WTC11 (cell line): ENCODE measurements around the gene RPTOR. TPM values are rescaled to one million over a fixed set of nuclear protein-coding genes. Genes with fewer than 3 reads are reported as not detected.

Experiments
- ATAC-seq: fragments of 200-7000 bp; cut with Tn5 transposase; 2 replicates; pipeline ENCODE4 v1.10.0; 2021; ENCODE audit warnings: mild to moderate bottlenecking, moderate library complexity
- CTCF ChIA-PET: fragments of 300-600 bp; sonication (Branson Sonifier 250); formaldehyde crosslinking; loops from one replicate; lab custom pipeline; 2021; ENCODE audit warnings: antibody characterized with exemption; lab: Charles Lee
- POLR2A ChIA-PET: fragments of 350-600 bp; sonication (Branson Sonifier 250); formaldehyde crosslinking; loops from one replicate; lab custom pipeline; 2021; ENCODE audit warnings: antibody characterized with exemption; lab: Charles Lee
- DNase-seq: peaks from one replicate; pipeline ENCODE4 v3.0.0; 2021; ENCODE audit warnings: low spot score
- H3K27ac Mint-ChIP-seq: 2 replicates; pipeline ENCODE4 v1.8.0; 2021; ENCODE audit warnings: mixed read lengths
- H3K27me3 Mint-ChIP-seq: 2 replicates; pipeline ENCODE4 v1.8.0; 2021; ENCODE audit warnings: low read depth, mild to moderate bottlenecking, moderate library complexity, mixed read lengths
- H3K36me3 Mint-ChIP-seq: 2 replicates; pipeline ENCODE4 v1.8.0; 2021; ENCODE audit warnings: mixed read lengths
- H3K4me1 Mint-ChIP-seq: 2 replicates; pipeline ENCODE4 v1.8.0; 2022; ENCODE audit warnings: mixed read lengths
- H3K4me3 Mint-ChIP-seq: 2 replicates; pipeline ENCODE4 v1.8.0; 2021; ENCODE audit warnings: mild to moderate bottlenecking, moderate library complexity, mixed read lengths
- H3K9me3 Mint-ChIP-seq: 2 replicates; pipeline ENCODE4 v1.8.0; 2021; ENCODE audit warnings: mixed read lengths
- ATF1 ChIP-seq: sonication (generic); formaldehyde crosslinking; IDR thresholded peaks from 2 replicates; pipeline ENCODE4 v1.8.1; 2023; ENCODE audit warnings: mild to moderate bottlenecking, moderate library complexity, missing genetic modification reagents
- GTF2I ChIP-seq: fragments of 250-450 bp; sonication (Bioruptor Pico); conservative IDR thresholded peaks from 2 replicates; pipeline ENCODE4 v1.4.0; 2021; ENCODE audit warnings: mild to moderate bottlenecking
- PRRX2 ChIP-seq: fragments of 250-450 bp; sonication (Bioruptor Pico); IDR thresholded peaks from 2 replicates; pipeline ENCODE4 v1.8.0; 2021; ENCODE audit warnings: mild to moderate bottlenecking
- TEAD1 ChIP-seq: sonication (generic); formaldehyde crosslinking; IDR thresholded peaks from 2 replicates; pipeline ENCODE4 v1.8.0; 2022; ENCODE audit warnings: mild to moderate bottlenecking, missing genetic modification reagents
- TEAD4 ChIP-seq: sonication (generic); formaldehyde crosslinking; IDR thresholded peaks from 2 replicates; pipeline ENCODE4 v1.8.0; 2022; ENCODE audit warnings: mild to moderate bottlenecking, missing genetic modification reagents
- TP53 ChIP-seq: sonication (generic); formaldehyde crosslinking; IDR thresholded peaks from 2 replicates; pipeline ENCODE4 v1.8.1; 2023; ENCODE audit warnings: mild to moderate bottlenecking, missing genetic modification reagents
- ZBTB21 ChIP-seq: sonication (generic); formaldehyde crosslinking; IDR thresholded peaks from 2 replicates; pipeline ENCODE4 v1.8.1; 2023; ENCODE audit warnings: mild to moderate bottlenecking, missing genetic modification reagents, borderline replicate concordance
- total RNA-seq: library from RNA; stranded (reverse); gene quantifications from 3 replicates; pipeline ENCODE4 v1.2.3, GENCODE V29; 2021
- TF ChIP-seq, protein P1 (sequence below): sonication (generic); formaldehyde crosslinking; IDR thresholded peaks from 2 replicates; pipeline ENCODE4 v1.8.1; 2022; ENCODE audit warnings: missing genetic modification reagents, borderline replicate concordance
- TF ChIP-seq, protein P2 (sequence below): sonication (generic); formaldehyde crosslinking; IDR thresholded peaks from 2 replicates; pipeline ENCODE4 v1.8.0; 2022; ENCODE audit warnings: missing genetic modification reagents
- TF ChIP-seq, protein P3 (sequence below): fragments of 250-450 bp; sonication (Bioruptor Pico); IDR thresholded peaks from 2 replicates; pipeline ENCODE4 v1.9.0; 2021; ENCODE audit warnings: mild to moderate bottlenecking
- TF ChIP-seq, protein P4 (sequence below): sonication (generic); formaldehyde crosslinking; IDR thresholded peaks from 2 replicates; pipeline ENCODE4 v1.8.0; 2023; ENCODE audit warnings: missing genetic modification reagents, mild to moderate bottlenecking, borderline replicate concordance
- TF ChIP-seq, protein P5 (sequence below): fragments of 250-450 bp; sonication (Bioruptor Pico); IDR thresholded peaks from 2 replicates; pipeline ENCODE4 v1.9.0; 2021; ENCODE audit warnings: mild to moderate bottlenecking, borderline replicate concordance
- TF ChIP-seq, protein P6 (sequence below): sonication (generic); formaldehyde crosslinking; conservative IDR thresholded peaks from 2 replicates; pipeline ENCODE4 v1.8.1; 2023; ENCODE audit warnings: mild to moderate bottlenecking, low read depth, missing genetic modification reagents, moderate library complexity

The RPTOR gene
- total RNA-seq, 1 experiment from 2014 or later, result 41.0 TPM

DNA sequence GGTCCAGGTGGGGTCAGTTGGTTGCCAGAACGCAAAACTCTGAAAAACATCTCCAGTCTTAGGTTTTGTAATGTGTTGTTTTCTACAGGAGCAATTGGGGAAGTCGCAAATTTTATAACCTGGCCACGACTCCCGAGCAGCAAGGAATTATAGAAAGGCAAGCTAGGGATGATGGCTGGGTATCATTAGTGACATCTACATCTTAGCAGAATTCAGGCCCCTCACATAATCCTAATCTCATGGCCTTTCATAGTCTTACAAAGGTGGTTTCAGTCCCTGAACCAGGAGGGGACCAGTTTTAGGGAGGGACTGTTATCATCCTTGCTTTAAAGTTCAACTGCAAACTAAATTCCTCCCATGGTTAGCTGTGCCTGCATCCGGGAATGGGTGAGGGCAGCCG lies 117.9 kb downstream of the RPTOR start:
- Mint-ChIP-seq H3K9me3 (no peaks in the 10 kb centered on the region), H3K27ac (peak overlapping the region; percentile 66; the same call in 1 of the 2 replicates), H3K36me3 (no peaks in the 10 kb centered on the region), H3K4me1 (peaks cover 55% of the 10 kb centered on the region), H3K27me3 (no peaks in the 10 kb centered on the region), H3K4me3 (no peak overlapping the region)
- POLR2A ChIA-PET, result no interaction called here
- ATAC-seq (no peak), DNase-seq (no peak)
- CTCF ChIA-PET, result no interaction called here
- TF ChIP-seq, protein P1, sequence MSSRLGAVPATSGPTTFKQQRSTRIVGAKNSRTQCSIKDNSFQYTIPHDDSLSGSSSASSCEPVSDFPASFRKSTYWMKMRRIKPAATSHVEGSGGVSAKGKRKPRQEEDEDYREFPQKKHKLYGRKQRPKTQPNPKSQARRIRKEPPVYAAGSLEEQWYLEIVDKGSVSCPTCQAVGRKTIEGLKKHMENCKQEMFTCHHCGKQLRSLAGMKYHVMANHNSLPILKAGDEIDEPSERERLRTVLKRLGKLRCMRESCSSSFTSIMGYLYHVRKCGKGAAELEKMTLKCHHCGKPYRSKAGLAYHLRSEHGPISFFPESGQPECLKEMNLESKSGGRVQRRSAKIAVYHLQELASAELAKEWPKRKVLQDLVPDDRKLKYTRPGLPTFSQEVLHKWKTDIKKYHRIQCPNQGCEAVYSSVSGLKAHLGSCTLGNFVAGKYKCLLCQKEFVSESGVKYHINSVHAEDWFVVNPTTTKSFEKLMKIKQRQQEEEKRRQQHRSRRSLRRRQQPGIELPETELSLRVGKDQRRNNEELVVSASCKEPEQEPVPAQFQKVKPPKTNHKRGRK, result no peak
- TF ChIP-seq, protein P2, sequence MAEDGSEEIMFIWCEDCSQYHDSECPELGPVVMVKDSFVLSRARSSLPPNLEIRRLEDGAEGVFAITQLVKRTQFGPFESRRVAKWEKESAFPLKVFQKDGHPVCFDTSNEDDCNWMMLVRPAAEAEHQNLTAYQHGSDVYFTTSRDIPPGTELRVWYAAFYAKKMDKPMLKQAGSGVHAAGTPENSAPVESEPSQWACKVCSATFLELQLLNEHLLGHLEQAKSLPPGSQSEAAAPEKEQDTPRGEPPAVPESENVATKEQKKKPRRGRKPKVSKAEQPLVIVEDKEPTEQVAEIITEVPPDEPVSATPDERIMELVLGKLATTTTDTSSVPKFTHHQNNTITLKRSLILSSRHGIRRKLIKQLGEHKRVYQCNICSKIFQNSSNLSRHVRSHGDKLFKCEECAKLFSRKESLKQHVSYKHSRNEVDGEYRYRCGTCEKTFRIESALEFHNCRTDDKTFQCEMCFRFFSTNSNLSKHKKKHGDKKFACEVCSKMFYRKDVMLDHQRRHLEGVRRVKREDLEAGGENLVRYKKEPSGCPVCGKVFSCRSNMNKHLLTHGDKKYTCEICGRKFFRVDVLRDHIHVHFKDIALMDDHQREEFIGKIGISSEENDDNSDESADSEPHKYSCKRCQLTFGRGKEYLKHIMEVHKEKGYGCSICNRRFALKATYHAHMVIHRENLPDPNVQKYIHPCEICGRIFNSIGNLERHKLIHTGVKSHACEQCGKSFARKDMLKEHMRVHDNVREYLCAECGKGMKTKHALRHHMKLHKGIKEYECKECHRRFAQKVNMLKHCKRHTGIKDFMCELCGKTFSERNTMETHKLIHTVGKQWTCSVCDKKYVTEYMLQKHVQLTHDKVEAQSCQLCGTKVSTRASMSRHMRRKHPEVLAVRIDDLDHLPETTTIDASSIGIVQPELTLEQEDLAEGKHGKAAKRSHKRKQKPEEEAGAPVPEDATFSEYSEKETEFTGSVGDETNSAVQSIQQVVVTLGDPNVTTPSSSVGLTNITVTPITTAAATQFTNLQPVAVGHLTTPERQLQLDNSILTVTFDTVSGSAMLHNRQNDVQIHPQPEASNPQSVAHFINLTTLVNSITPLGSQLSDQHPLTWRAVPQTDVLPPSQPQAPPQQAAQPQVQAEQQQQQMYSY (CRISPR knock-in tag), result no peak
- TF ChIP-seq, protein P3, sequence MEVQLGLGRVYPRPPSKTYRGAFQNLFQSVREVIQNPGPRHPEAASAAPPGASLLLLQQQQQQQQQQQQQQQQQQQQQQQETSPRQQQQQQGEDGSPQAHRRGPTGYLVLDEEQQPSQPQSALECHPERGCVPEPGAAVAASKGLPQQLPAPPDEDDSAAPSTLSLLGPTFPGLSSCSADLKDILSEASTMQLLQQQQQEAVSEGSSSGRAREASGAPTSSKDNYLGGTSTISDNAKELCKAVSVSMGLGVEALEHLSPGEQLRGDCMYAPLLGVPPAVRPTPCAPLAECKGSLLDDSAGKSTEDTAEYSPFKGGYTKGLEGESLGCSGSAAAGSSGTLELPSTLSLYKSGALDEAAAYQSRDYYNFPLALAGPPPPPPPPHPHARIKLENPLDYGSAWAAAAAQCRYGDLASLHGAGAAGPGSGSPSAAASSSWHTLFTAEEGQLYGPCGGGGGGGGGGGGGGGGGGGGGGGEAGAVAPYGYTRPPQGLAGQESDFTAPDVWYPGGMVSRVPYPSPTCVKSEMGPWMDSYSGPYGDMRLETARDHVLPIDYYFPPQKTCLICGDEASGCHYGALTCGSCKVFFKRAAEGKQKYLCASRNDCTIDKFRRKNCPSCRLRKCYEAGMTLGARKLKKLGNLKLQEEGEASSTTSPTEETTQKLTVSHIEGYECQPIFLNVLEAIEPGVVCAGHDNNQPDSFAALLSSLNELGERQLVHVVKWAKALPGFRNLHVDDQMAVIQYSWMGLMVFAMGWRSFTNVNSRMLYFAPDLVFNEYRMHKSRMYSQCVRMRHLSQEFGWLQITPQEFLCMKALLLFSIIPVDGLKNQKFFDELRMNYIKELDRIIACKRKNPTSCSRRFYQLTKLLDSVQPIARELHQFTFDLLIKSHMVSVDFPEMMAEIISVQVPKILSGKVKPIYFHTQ (CRISPR knock-in tag), result no peak
- TF ChIP-seq GTF2I (CRISPR knock-in tag), result no peak
- TF ChIP-seq ATF1 (CRISPR knock-in tag), result no peak
- no peak for TF ChIP-seq PRRX2 (CRISPR knock-in tag)
- TF ChIP-seq, protein P4, sequence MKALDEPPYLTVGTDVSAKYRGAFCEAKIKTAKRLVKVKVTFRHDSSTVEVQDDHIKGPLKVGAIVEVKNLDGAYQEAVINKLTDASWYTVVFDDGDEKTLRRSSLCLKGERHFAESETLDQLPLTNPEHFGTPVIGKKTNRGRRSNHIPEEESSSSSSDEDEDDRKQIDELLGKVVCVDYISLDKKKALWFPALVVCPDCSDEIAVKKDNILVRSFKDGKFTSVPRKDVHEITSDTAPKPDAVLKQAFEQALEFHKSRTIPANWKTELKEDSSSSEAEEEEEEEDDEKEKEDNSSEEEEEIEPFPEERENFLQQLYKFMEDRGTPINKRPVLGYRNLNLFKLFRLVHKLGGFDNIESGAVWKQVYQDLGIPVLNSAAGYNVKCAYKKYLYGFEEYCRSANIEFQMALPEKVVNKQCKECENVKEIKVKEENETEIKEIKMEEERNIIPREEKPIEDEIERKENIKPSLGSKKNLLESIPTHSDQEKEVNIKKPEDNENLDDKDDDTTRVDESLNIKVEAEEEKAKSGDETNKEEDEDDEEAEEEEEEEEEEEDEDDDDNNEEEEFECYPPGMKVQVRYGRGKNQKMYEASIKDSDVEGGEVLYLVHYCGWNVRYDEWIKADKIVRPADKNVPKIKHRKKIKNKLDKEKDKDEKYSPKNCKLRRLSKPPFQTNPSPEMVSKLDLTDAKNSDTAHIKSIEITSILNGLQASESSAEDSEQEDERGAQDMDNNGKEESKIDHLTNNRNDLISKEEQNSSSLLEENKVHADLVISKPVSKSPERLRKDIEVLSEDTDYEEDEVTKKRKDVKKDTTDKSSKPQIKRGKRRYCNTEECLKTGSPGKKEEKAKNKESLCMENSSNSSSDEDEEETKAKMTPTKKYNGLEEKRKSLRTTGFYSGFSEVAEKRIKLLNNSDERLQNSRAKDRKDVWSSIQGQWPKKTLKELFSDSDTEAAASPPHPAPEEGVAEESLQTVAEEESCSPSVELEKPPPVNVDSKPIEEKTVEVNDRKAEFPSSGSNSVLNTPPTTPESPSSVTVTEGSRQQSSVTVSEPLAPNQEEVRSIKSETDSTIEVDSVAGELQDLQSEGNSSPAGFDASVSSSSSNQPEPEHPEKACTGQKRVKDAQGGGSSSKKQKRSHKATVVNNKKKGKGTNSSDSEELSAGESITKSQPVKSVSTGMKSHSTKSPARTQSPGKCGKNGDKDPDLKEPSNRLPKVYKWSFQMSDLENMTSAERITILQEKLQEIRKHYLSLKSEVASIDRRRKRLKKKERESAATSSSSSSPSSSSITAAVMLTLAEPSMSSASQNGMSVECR (CRISPR knock-in tag), result no peak
- no peak for TF ChIP-seq TEAD4 (CRISPR knock-in tag)

DNA sequence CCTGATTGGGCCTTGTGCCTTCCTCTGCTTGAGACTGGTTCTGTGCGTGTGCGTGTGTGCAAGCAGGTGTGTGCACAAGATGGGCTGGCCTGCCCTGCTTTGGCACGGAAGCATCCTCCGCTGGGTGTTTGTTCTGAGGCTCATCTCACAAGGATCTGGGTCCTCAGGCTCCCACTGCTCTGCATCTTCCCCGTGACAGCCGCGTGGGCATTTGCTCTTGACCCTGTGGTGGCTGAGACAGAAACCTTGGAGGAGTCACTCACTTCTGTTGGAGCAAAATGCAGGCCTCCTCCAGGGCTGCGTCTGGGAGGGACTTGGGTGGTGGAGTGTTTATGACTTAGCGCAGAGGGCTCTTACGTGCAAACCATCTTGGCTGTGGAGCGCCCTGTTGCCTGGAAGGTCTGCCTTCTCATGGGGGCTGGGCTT lies 119.2 kb downstream of the RPTOR start:
- H3K36me3 Mint-ChIP-seq, result no peaks in the 10 kb centered on the region
- no peaks in the 10 kb centered on the region for H3K27me3 Mint-ChIP-seq
- CTCF ChIA-PET, result interaction anchor here (1.2 kb wide), 1 partner anchor 13 kb away, joined by 3 read pairs; no protein-coding TSS in a partner anchor
- H3K9me3 Mint-ChIP-seq, result no peaks in the 10 kb centered on the region
- H3K4me3 Mint-ChIP-seq, result no peak overlapping the region
- ATAC-seq (peak; percentile 18; the same call in 1 of the 2 replicates), DNase-seq (no peak)
- H3K27ac Mint-ChIP-seq, result peak overlapping the region; percentile 89; the same call in 1 of the 2 replicates
- POLR2A ChIA-PET, result no interaction called here
- H3K4me1 Mint-ChIP-seq, result peaks cover 67% of the 10 kb centered on the region
- TF ChIP-seq TEAD1 (CRISPR knock-in tag) (no peak), TP53 (CRISPR knock-in tag) (no peak), ZBTB21 (no peak)
- TF ChIP-seq, protein P5, sequence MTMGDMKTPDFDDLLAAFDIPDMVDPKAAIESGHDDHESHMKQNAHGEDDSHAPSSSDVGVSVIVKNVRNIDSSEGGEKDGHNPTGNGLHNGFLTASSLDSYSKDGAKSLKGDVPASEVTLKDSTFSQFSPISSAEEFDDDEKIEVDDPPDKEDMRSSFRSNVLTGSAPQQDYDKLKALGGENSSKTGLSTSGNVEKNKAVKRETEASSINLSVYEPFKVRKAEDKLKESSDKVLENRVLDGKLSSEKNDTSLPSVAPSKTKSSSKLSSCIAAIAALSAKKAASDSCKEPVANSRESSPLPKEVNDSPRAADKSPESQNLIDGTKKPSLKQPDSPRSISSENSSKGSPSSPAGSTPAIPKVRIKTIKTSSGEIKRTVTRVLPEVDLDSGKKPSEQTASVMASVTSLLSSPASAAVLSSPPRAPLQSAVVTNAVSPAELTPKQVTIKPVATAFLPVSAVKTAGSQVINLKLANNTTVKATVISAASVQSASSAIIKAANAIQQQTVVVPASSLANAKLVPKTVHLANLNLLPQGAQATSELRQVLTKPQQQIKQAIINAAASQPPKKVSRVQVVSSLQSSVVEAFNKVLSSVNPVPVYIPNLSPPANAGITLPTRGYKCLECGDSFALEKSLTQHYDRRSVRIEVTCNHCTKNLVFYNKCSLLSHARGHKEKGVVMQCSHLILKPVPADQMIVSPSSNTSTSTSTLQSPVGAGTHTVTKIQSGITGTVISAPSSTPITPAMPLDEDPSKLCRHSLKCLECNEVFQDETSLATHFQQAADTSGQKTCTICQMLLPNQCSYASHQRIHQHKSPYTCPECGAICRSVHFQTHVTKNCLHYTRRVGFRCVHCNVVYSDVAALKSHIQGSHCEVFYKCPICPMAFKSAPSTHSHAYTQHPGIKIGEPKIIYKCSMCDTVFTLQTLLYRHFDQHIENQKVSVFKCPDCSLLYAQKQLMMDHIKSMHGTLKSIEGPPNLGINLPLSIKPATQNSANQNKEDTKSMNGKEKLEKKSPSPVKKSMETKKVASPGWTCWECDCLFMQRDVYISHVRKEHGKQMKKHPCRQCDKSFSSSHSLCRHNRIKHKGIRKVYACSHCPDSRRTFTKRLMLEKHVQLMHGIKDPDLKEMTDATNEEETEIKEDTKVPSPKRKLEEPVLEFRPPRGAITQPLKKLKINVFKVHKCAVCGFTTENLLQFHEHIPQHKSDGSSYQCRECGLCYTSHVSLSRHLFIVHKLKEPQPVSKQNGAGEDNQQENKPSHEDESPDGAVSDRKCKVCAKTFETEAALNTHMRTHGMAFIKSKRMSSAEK (CRISPR knock-in tag), result no peak
- TF ChIP-seq, protein P6, sequence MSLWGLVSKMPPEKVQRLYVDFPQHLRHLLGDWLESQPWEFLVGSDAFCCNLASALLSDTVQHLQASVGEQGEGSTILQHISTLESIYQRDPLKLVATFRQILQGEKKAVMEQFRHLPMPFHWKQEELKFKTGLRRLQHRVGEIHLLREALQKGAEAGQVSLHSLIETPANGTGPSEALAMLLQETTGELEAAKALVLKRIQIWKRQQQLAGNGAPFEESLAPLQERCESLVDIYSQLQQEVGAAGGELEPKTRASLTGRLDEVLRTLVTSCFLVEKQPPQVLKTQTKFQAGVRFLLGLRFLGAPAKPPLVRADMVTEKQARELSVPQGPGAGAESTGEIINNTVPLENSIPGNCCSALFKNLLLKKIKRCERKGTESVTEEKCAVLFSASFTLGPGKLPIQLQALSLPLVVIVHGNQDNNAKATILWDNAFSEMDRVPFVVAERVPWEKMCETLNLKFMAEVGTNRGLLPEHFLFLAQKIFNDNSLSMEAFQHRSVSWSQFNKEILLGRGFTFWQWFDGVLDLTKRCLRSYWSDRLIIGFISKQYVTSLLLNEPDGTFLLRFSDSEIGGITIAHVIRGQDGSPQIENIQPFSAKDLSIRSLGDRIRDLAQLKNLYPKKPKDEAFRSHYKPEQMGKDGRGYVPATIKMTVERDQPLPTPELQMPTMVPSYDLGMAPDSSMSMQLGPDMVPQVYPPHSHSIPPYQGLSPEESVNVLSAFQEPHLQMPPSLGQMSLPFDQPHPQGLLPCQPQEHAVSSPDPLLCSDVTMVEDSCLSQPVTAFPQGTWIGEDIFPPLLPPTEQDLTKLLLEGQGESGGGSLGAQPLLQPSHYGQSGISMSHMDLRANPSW (CRISPR knock-in tag), result no peak
